GF-D8 (cell line): ENCODE results near the gene ATCAY.
"Not testable (repeated sequence)": the region's sequence is repeated elsewhere in the genome, so short reads cannot be mapped to it uniquely, and the experiment has no call there.

ENCODE experiments used
- DNase-seq: peaks from one replicate; lab custom pipeline; 2025; lab: John Stamatoyannopoulos, UW

The ATCAY gene

DNA sequence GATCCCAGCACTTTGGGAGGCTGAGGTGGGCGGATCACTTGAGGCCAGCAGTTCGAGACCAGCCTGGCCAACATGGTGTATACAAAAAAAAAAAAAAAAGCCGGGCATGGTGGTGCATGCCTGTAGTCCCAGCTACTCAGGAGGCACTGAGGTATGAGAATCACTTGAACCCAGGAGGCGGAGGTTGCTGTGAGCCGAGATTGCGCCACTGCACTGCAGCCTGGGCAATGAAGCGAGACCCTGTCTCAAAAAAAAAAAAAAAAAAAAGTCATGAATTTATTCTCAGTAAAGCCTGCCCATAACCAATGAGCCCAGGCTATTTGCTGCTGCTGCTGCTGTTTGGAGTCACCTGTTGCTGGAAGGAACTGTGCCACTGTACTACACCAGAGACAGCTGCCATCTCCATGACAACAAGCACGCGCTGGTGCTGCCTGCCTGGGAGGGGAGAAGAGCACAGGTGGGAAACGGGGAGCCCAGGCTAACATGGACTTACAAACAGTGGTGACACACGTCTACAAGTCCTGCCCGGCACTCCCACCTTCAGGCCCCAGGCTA, 23.0 kb upstream of the ATCAY start:
- no peak for DNase-seq

- DNase-seq, result no peak
These were observed 20.0 kb upstream of the ATCAY start for GRCh38 chr19:3860499-3860898.

DNA sequence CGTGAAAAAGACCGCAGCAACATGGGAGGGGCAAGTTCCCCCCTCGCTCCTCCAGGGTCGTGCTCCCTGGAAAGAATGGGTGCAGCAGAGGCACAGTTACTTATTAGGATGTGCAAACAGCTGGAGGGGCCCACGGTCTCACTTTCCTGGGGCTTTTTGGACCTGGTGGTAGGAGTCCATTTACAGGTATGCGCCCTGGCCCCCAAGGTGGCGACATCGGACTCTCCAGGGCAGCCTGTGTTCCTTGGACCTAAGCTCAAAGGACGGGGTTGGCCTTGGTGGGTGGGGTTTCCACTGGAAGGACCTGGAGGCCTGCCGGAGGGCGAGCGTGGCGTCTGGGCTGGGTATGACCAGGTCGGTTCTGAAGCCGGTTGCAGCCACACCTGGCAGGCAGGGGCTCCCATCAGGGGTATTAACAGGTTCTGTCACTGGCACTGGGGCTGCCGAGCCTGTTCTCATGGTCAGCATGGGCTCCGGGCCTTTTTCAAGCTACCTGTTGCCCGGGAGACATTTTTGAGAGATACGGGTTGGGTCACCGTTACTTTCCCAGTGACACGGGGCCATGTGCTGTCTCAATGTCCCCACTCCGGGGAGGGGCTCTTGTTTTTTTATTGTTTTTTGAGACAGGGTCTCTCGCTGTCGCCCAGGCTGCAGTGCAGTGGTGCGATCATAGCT, 17.5 kb upstream of the ATCAY start:
- DNase-seq, result no peak

DNA sequence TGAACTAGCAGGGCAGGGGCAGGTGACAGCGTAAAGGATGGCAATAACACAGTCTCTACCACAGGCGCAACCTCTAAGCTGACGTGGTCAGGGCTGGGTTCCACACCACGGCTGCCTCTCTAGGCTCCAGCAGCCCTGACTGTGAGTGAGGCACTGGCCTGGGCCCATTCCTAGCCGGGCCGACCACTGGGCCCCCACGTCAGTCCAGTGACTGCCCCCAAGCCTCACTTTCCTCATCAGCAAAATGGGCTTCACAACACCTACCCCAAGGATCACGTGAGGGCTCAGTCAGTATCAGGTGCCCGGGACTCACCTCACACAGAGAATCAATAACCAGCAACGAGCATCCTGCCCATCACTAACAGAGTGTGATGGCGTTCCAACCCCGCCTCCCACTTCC, 16.8 kb upstream of the ATCAY start:
- DNase-seq, result no peak

GRCh38 chr19:3866910-3867638, 13.4 kb upstream of the ATCAY start:
- no peak for DNase-seq

DNA sequence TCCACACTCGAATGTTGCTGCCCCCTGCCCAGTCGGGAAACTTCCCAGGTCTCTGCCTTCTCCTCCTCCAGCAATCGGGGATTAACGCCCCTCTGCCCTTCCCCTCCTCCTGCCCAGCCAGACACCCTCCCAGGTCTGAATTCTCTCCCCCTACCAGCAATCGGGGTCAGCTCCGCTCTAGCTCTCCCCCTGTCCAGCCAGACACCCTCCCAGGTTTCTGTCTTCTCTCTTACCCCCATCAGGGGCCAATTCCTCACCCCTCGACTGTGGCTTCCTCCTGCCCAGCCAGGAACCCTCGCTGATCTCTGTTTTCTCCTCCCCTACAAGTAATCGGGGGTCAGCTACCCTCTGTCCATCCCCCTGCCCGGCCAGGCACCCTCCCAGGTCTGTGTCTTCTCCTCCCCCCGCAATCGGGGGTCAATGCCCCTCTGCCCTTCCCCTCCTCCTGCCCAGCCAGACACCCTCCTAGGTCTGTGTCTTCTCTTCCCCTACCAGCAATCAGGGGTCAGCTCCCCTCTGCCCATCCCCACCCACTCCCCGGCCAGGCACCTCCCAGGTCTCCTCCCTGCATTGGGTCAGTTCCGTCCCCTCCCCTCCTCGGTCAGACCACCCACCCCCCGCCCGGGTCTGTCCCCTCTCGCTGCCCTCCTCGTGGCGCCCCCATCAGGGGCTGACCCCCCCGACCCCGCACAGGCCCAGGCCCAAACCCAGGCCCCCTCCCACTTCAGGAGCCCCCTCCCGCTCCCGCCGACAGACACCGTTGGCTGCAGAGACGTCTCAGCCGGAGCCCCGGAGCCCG, 12.3 kb upstream of the ATCAY start:
- no peak for DNase-seq

DNA sequence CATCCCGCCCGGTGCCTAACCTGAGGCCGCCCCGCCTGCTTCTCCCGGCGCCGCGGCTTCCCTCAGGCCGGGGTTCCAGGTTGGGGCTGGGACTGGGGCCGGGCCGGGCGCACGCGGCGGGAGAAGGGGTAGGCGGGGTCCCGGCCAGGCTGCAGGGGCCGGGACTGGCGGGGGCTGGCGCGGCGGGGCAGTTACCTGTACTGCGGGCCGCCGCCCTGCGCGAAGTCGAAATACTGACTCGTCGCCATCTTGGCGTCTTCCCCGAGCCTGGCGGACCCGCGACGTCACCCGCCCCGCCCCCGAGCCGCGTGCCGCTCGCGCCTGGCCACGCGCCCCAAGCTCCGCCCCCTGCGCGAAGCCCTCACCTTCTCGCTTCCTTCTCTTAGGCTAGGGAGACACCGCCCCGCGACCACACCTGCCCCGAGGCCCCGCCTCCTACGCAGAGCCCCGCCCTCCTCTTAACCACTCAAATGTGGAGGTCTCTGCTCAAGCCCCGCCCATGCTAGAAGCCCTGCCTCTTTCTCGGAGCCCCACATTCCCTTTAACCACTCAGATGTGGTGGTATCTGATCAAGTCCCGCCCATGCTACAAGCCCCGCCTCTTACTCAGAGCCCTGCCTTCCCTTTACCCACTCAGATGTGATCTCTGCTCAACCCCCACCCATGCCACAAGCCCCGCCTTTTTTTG, 11.6 kb upstream of the ATCAY start, which contains the start of gene ZFR2:
ZFR2 (minus strand) TSS at position 269 of the 687 bp plus-strand sequence; CDS start at position 248, 21 bp downstream.
- DNase-seq, result peak; percentile 77

DNA sequence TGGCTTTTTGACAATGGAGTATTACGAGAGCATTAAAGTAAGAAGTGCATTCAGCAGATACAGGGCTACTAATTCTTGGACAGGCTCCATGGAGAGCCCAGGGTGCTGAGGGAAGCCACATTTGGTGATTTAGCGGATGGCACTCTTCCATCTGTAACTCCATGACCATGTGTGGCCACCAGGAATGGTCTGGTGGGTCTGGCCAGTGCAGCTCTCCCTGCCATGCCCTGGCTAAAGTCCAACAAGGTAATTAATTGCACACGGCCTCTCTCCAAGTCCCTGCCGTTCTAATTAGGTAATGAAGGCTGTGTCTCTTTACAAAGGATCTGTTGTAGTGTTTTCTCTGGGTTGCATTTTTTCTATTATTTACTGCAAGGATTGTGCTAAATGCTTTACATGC, 7.3 kb upstream of the ATCAY start:
- no peak for DNase-seq

GRCh38 chr19:3874695-3875094, 5.8 kb upstream of the ATCAY start:
- not testable (repeated sequence) for DNase-seq

DNA sequence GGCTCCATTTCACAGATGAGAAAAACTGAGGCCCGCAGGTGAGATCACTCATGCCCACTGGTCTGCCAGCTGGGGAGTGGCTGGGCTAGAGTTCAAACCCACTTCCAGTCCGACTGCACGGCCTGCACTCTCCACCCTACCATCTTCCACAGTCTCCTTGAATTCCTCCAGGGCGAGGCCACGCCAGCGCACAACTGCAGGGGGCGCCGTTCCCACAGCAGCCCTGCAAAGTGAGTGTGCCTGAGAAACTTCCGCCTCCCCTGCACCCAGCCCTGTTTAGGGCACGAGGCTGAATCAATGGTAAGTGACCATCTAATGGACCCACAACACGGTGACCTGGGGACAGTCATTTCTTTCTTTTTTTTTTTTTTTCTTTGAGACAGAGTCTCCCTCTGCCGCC, 829 bp upstream of the ATCAY start:
- DNase-seq, result no peak

DNA sequence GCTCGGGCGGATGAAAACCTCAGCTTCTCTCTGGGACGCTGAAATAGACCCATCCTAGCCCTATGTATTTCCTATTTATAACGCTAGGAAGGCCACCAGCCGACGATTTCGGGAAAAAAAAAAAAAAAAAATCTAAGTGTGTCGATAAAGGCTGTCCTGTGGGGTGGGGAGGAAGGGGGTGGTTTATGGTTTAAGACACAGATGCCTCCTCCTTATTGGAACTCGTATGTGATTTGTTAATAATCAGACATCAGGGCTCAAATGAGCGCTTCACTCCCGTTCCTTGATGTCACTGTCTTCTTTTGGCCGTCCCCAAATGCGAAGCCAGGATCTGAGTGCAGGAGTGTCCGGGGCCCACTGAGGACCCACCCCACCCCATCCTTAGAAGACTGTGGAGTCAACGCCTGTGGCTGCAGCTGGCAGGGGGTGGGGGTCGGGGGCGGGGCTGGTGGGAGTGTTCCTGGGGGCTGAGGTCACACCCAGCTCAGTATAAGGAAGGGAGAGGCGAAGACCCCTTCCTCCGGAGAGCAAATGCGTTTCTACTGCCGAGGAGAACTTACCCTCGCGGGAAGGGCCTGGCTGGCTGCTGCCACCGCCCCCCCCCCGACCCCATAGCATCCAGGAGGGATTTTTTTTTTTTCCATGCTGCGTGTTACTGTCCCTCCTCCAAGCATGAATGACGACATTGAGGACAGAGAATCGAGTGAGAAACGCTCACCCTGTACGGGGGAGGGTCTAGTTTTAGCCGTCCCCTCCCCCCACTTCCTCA, 971 bp downstream of the ATCAY start:
- DNase-seq, result no peak

DNA sequence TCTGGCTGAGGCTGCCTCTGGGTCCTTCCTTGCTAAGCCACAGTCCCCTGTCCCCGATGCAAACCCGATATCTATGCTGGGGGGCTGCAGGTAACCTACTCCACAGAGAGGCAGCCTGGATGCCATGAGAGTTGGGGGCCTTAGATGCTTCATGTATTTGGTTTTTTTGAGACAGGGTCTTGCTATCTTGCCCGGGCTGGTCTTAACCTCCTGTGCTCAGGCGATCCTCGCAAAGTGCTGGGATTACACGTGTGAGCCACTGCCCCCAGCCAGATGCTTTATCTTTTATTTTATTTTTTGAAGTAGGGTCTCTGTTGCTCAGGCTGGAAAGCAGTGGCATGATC, 1.5 kb downstream of the ATCAY start:
- no peak for DNase-seq

- no peak for DNase-seq
These were observed 10.1 kb downstream of the ATCAY start for GRCh38 chr19:3890591-3890990.

DNA sequence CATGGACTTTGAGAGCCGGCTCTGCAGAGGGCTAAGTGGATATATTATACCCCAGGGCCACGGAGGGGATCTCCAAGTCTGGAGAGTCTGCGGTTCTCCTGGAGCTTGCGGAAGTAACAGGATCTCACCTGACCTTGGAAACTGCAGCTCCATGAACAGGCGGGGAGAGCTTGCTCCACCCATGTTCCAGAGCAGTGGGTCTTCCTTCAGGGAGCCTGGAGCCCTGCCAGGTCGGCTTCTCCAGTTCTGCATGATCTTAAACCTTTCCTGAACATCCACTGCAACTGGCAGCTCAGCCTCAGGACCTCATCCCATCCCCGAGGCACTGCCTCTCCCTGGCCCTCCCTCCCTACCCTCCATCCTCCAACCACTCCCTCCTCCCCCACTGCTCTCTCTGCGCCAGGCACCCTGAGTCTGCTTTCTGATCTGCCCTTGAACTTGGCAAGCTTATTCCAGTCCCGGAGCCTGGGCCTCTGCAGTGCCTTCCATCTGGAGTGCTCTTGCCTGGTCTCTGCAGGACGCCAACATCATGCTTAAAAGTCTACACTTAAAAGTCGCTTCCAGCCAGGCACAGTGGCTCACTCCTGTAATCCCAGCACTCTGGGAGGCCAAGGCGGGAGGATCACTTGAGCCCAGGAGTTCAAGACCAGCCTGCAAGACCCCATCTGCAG, 13.2 kb downstream of the ATCAY start:
- DNase-seq, result no peak

DNA sequence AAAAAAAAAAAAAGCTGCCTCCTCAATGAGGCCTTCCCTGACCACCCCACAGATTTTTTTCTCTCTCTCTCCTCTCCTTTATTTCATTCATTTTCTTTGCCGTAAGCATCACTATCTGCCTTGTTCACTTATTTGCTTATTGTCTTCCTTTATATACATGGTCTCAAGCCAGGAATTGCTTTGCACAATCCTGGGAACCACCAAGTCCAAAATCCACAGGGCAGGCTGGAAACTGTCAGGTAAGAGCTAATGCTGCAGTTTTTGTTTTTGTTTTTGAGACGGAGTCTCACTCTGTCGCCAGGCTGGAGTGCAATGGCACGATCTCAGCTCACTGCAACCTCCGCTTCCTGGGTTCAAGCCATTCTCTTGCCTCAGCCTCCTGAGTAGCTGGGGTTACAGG, 14.5 kb downstream of the ATCAY start:
- not testable (repeated sequence) for DNase-seq

GRCh38 chr19:3895788-3896187, 15.3 kb downstream of the ATCAY start:
- DNase-seq, result no peak

GRCh38 chr19:3897936-3898335, 17.5 kb downstream of the ATCAY start:
- DNase-seq, result no peak

DNA sequence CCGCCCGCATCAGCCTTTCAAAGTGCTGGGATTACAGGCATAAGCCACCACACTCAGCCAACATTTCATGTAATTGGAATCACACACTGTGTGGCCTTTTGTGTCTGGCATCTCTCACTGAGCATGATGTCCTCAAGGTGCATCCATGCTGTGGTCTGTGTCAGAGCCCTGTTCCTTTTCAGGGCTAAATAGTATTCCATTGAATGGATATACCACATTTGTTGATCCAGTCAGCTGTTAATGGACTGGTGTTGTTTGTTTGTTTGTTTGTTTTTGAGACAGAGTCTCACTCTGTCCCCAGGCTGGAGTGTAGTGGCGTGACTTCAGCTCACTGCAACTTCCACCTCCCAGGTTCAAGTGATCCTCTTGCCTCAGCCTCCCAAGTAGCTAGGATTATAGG, 17.9 kb downstream of the ATCAY start:
- no peak for DNase-seq

DNA sequence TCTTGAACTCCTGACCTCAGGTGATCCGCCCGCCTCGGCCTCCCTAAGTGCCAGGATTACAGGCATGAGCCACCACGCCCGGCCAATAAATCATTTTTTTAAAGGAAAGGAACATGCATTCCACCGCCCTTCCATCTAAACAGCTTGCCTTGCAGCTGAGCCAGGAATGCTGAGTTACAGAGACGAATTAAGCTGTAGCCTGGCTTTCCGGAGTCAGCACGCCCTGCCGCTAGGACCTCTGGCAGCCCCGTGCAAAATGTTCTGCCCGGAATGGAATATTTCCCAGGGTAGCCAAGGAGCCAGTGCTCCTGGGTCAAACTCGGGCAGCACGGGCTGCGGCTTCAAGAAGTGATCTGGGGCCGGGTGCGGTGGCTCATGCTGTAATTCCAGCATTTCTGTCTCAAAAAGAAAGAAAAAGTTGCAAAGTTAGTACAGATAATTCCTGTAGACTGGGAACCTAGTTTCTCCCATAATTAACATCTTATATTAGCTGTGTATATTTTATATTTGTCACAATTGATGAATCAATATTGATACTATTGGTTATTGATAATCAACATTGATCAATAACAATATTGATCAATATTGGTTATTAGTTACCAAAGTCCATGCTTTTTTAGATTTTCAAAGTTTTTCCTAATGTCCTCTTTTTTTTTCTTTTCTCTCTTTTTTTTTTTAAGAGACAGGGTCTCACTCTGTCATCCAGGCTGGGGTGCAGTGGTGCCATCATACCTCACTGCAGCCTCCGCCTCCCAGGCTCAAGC, 19.2 kb downstream of the ATCAY start:
- no peak for DNase-seq
